Embryonic facial prominence (tissue), 1 donor: ENCODE data around the gene ELMOD2.

Experiments
- DNase-seq: peaks from one replicate; pipeline ENCODE4 v3.0.0-alpha.2; 2016; ENCODE audit errors: extremely low spot score

Gene ELMOD2

DNA sequence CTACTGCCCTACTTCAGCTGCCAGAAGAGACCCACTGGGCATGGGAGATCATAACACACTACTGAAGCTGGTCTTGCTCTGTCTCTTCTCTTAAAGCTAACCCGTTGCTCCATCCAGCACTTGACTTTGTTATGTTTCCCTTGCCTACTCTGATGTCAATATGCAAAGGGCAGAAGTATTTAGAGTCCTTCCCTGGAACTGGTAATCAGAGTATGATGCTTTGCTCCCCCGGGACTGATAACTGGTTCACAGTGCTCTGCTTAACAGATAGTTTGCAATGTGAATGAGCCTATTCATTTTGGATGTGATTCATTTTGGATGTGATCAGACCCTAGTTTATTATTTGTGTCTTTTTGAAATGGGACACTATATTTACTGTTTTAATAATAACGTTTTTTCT, 57.1 kb downstream of the ELMOD2 start:
- no peak for DNase-seq

DNA sequence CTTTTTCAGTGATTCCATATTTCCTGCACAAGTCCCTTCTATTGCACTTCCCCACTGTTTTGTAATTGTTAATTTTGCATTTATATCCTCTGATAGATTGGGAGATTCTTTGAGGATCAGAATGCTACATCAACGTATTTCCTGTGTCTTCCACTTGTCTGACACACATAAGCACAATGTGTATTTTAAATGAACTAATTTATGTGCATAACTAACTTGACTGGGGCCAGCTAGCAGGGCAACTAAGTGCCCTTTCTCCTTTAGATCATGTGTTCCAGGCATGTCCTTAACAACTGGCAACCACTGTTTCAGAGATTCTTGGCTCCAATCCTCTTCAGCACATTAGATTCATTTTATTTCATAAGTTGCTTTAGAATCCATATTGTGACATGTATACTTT, 60.5 kb downstream of the ELMOD2 start:
- no peak for DNase-seq

DNA sequence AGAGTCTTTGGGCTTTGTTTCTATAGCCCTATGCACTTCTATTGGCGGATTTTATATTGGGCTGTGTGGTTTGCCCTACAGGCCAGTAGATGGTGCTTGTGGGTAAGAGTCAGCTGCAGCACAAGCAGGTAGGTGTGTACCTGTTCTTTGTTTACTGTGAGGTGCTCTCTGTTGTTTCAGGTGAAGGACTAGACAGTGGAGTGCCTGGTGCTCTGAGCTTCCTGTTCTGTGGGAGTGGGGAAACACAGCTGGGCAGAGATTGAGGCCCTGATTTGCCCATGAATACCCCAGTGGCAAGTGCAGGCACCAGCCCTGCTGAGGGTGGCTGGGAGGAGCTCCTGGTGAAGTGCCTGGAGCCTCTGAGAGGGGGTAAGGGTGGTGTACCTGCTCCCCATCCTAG, 71.1 kb downstream of the ELMOD2 start:
- no peak for DNase-seq

DNA sequence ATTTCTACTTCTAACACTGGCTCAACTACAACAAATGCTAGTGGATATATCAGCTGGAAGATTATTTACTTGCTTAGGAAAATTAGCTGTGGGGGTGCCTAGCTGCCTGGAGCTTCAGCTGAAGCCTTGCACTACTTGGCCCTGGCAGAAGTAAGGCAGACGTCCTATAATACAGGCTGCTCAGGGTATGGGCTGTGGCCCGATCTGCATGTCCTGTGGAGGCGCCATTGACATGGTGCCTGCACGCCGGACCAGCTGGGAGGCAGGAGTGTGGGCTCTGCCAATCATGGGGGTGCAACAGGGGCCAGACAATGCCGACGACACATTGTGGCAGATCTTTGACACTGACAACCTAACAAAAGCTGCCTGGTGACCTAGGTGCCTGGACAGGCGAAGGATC, 76.4 kb downstream of the ELMOD2 start:
- DNase-seq = no peak

DNA sequence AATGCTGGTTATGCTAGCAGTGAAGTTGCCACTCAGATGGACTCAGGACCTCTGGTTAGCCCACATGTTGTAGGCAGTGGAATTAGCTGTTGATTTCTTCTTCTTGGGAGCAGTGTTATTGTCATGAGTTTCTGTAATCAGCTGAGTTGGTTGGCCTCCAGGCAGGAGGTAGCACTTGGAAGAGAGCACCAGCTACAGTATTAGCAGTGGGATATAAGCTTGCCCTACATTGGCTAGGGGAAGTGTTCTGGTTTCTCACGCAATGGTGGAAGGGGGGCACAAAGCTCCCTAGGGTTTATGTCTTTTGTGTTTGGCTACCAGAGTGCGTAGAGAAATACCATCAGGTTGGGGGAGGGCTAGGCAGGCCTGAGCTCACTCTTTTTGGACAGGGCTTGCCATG, 78.7 kb downstream of the ELMOD2 start:
- no peak for DNase-seq

DNA sequence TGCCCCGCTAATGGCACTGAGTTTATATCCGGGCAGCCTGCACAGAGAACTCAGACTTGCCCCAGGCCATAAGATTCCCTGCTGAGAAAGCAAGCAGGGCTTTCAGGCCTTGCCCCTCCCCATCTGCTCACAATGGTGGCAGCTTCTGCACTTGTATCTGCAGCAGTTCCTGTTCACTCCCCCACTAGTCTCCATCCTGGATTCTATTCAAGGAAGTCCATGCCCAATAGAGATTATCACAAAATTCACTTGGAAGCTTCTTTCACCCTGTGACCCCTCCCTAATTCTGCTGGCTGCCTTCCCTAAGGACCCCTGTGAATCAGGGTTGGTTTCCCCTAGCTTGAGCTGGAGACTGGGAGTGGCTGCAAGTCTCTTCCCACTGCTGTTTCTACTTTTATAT, 79.3 kb downstream of the ELMOD2 start:
- no peak for DNase-seq
